Activated T-cell treated with anti-CD3 and anti-CD28 coated beads, Interleukin-2, amount 50 U/mL, for 72 hours (primary cell): Measurements from ENCODE around the gene UTP14C. TPM values are rescaled to one million over a fixed set of nuclear protein-coding genes. Genes with fewer than 3 reads are reported as not detected.

Experiments
- ATAC-seq, 2 donors: fragments of 150-1000 bp; cut with Tn5 transposase; replicated peaks in 1 of 2; 2 replicates each; pipeline ENCODE4 v1.10.0; 2021; ENCODE audit warnings: moderate library complexity in 2 of 2, mild to moderate bottlenecking in 1 of 2
- DNase-seq, 2 donors: peaks; one replicate each; pipeline ENCODE4 v3.0.0; 2021 to 2022; ENCODE audit warnings: mixed read lengths in 1 of 2
- H3K27ac Mint-ChIP-seq: one replicate; pipeline ENCODE4 v1.8.0; 2022; ENCODE audit warnings: mild to moderate bottlenecking, moderate library complexity, mixed read lengths
- H3K27me3 Mint-ChIP-seq: one replicate; pipeline ENCODE4 v1.8.0; 2022; ENCODE audit warnings: low read depth, mixed read lengths
- H3K36me3 Mint-ChIP-seq, 2 donors: one replicate each; pipeline ENCODE4 v1.8.0; 2022; ENCODE audit warnings: mixed read lengths in 2 of 2, mild to moderate bottlenecking in 1 of 2; ENCODE audit not compliant: insufficient read depth in 2 of 2
- H3K4me1 Mint-ChIP-seq: one replicate; pipeline ENCODE4 v1.8.0; 2022; ENCODE audit warnings: low read depth, mixed read lengths
- H3K4me3 Mint-ChIP-seq, 2 donors: one replicate each; pipeline ENCODE4 v1.8.0; 2022; ENCODE audit warnings: mild to moderate bottlenecking in 2 of 2, mixed read lengths in 2 of 2, moderate library complexity in 2 of 2
- H3K9me3 Mint-ChIP-seq, 2 donors: one replicate each; pipeline ENCODE4 v1.8.0; 2022; ENCODE audit warnings: mixed read lengths in 2 of 2
- total RNA-seq, 2 donors: library from RNA; stranded (reverse); gene quantifications; one replicate each; pipeline ENCODE4 v1.2.3, GENCODE V29; 2022

The UTP14C gene
- total RNA-seq, 2 donors from 2014 or later: 10.0 to 10.4 TPM

DNA sequence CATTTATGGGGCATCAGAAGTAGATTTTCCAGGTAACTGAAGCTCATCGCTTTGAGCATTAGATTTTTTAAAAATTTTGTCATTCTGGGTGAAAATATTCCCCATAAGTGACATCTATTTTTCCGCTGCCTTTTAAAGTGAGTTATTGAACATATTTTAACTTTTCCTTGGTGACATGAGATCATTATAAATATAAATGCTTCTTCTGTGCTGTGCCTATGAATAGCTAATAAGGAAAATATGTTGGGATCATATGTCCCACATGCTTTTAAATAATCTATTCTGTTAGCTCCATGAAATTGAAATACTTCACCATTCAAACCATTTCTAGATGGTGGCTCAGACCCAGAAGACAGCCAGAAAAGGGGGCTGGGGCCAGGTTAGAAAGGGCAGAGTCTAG, 27.3 kb upstream of the UTP14C start:
- H3K4me1 Mint-ChIP-seq: peaks cover 5% of the 10 kb centered on the region
- no peak for DNase-seq
- H3K27ac Mint-ChIP-seq: no peak overlapping the region
- H3K4me3 Mint-ChIP-seq: no peak overlapping the region
- peaks cover 16% of the 10 kb centered on the region for H3K27me3 Mint-ChIP-seq
- no peaks in the 10 kb centered on the region for H3K9me3 Mint-ChIP-seq
- no peaks in the 10 kb centered on the region for H3K36me3 Mint-ChIP-seq
- ATAC-seq: no peak

GRCh38 chr13:51997641-51998330, 26.7 kb upstream of the UTP14C start:
- Mint-ChIP-seq H3K4me1 (peaks cover 5% of the 10 kb centered on the region), H3K4me3 (no peak overlapping the region), H3K27me3 (peaks cover 16% of the 10 kb centered on the region), H3K9me3 (no peaks in the 10 kb centered on the region), H3K36me3 (no peaks in the 10 kb centered on the region), H3K27ac (no peak overlapping the region)
- DNase-seq (no peak), ATAC-seq (no peak)

- Mint-ChIP-seq H3K4me1 (peaks cover 5% of the 10 kb centered on the region), H3K9me3 (no peaks in the 10 kb centered on the region), H3K27ac (no peak overlapping the region), H3K36me3 (no peaks in the 10 kb centered on the region), H3K27me3 (peaks cover 16% of the 10 kb centered on the region), H3K4me3 (no peak overlapping the region)
- ATAC-seq (no peak), DNase-seq (no peak)
These were observed 25.6 kb upstream of the UTP14C start for GRCh38 chr13:51998723-51999509.

DNA sequence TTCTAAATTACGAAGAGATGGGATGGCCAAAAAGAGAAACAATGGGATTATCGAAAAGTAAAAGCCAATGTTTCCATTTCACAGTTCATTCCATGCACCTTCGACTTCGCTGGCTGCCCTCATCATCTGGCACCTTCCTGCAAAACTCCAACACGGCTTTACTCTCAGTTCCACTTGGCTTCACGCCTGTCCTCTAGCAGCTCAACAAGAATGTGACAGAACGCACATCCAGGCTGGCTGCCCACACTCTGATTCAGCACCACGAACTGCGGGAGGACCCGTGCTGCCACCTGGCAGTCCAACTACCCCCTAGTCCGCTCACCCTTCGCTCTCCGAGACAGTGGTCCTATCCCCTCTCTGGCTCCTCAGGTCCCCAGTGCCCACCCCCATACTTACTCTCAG, 25.0 kb upstream of the UTP14C start:
- ATAC-seq (no peak), DNase-seq (no peak)
- Mint-ChIP-seq H3K36me3 (no peaks in the 10 kb centered on the region), H3K27me3 (peaks cover 16% of the 10 kb centered on the region), H3K27ac (no peak overlapping the region), H3K4me3 (no peak overlapping the region), H3K9me3 (no peaks in the 10 kb centered on the region), H3K4me1 (peaks cover 5% of the 10 kb centered on the region)

- H3K9me3 Mint-ChIP-seq: no peaks in the 10 kb centered on the region
- H3K27ac Mint-ChIP-seq: no peak overlapping the region
- peaks cover 5% of the 10 kb centered on the region for H3K4me1 Mint-ChIP-seq
- DNase-seq (no peak), ATAC-seq (no peak)
- no peak overlapping the region for H3K4me3 Mint-ChIP-seq
- H3K36me3 Mint-ChIP-seq: no peaks in the 10 kb centered on the region
- peaks cover 16% of the 10 kb centered on the region for H3K27me3 Mint-ChIP-seq
These were observed 24.6 kb upstream of the UTP14C start for GRCh38 chr13:51999921-52000320.

- ATAC-seq (peak; percentile 53 to 75), DNase-seq (peak in 1 of 2 donors; percentile 6)
- Mint-ChIP-seq H3K9me3 (no peaks in the 10 kb centered on the region), H3K27ac (no peak overlapping the region), H3K4me1 (peaks cover 5% of the 10 kb centered on the region), H3K27me3 (peaks cover 7% of the 10 kb centered on the region), H3K4me3 (no peak overlapping the region), H3K36me3 (no peaks in the 10 kb centered on the region)
These were observed 23.3 kb upstream of the UTP14C start for GRCh38 chr13:52001120-52001731.

DNA sequence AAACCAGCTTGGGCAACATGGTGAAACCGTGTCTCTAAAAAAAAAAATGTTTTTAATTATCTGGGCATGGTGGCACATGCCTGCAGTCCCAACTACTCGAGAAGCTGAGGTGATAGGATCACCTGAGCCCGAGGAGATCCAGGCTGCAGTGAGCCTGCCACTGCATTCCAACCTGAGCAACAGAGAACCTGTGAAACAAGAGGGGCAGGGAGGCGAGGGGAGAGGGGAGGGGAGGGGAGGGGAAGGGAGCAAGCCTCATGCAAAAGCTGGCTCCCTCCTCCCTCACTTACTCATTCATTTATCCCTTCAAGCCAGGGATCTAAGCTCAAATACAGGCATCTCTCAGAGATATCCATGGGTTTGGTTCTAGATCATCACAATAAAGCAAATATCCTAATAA, 22.1 kb upstream of the UTP14C start:
- ATAC-seq: no peak
- Mint-ChIP-seq H3K9me3 (no peaks in the 10 kb centered on the region), H3K36me3 (no peaks in the 10 kb centered on the region), H3K27me3 (peaks cover 7% of the 10 kb centered on the region), H3K4me3 (no peak overlapping the region), H3K27ac (no peak overlapping the region), H3K4me1 (peaks cover 5% of the 10 kb centered on the region)
- no peak for DNase-seq

GRCh38 chr13:52003541-52003940, 20.9 kb upstream of the UTP14C start:
- Mint-ChIP-seq H3K9me3 (no peaks in the 10 kb centered on the region), H3K4me1 (peaks cover 5% of the 10 kb centered on the region), H3K27me3 (peaks cover 7% of the 10 kb centered on the region), H3K27ac (no peak overlapping the region), H3K36me3 (no peaks in the 10 kb centered on the region), H3K4me3 (no peak overlapping the region)
- ATAC-seq (no peak), DNase-seq (no peak)

DNA sequence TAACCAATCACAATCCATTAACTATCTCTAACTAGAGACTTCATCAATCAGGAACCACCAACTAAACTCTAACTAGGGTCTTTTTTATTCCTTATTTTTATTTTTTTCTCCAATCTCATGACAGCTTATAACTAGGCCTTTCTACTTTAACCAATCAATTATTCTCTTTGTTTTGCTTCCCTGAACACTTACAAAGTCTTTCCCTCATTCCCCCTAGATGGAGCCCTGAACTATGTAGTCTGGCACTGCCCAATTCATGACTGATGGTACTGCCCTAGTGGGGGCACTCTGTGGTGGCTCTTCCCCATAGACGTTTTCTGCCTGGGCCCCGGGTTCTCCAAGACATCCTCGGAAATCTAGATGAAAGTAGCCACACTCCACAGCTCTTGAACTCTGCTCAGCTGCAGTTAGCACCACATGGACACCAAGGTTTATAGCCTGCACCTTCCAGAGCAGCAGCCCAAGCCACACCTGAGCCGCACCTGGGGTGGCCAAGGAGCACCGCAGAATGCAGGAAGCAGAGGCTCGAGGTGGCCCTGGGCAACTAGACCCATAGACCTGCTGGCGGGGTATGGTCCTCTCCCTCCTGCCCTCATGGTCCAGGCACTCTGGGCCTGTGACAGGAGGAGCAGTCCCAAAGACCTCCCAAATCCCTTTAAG, 19.9 kb upstream of the UTP14C start:
- peak in 1 of 2 donors; percentile 34 for ATAC-seq
- H3K4me3 Mint-ChIP-seq: no peak overlapping the region
- H3K4me1 Mint-ChIP-seq: peaks cover 5% of the 10 kb centered on the region
- H3K27me3 Mint-ChIP-seq: peaks cover 11% of the 10 kb centered on the region
- no peak overlapping the region for H3K27ac Mint-ChIP-seq
- H3K36me3 Mint-ChIP-seq: no peaks in the 10 kb centered on the region
- H3K9me3 Mint-ChIP-seq: no peaks in the 10 kb centered on the region
- DNase-seq: no peak

GRCh38 chr13:52005841-52006522, 18.5 kb upstream of the UTP14C start:
- ATAC-seq (no peak), DNase-seq (no peak)
- Mint-ChIP-seq H3K27ac (no peak overlapping the region), H3K36me3 (no peaks in the 10 kb centered on the region), H3K27me3 (peaks cover 18% of the 10 kb centered on the region), H3K4me1 (peaks cover 9% of the 10 kb centered on the region), H3K9me3 (no peaks in the 10 kb centered on the region), H3K4me3 (no peak overlapping the region)

DNA sequence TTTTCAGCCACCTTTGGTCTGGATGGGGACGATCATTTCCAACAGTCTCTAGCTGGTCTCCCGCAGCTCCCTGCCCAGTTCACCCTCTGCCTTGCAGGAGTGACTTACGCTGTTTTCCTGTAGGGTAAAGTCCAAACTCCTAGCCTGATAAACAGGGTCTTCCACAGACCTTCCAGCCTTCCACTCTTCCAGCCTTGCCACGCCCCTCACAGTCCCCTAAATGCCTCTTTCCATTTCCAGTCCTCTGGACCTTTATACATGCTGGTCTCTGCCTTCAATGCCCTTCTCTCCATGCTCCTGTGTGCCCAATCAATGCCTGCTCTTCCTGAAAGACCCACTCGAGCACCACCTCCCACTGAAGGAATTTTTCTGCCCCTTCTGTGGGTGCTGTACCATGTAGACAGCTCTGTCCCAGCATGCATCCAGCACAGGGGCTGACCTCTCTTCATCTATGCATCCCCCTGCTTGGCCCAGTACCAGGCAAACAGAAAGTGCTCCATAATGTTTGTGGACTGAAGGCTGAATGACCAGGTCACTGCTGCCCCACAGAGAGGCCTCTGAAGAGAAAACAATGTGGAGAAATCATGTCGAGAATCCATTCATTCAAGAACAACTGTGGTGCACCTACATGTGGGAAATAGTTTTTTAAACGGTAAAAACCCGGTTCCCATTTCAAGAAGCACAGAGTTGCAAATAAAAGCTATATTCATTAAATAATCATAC, 17.8 kb upstream of the UTP14C start:
- Mint-ChIP-seq H3K9me3 (no peaks in the 10 kb centered on the region), H3K4me1 (peaks cover 8% of the 10 kb centered on the region)
- no peak for DNase-seq

DNA sequence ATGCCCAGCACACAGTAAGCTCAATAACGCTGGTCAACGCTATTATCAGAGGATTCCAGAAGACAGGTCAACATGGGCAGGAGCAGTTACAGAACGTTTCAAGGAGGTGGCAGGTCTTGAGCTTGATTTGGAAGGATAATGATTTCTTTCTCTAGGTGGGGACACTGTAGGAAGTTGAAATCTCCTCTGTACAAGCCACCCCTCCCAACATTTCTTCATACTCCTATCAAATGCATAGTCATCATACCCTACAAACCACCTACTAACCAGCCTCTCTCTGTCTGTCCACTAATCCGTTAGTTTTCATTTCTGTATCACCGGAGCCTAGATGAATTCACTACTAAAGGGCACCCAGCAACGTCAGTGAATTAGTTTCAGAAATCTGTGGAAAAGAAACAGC, 14.5 kb upstream of the UTP14C start:
- H3K27ac Mint-ChIP-seq: no peak overlapping the region
- peaks cover 0 to 2% of the 10 kb centered on the region in 2 donors for H3K36me3 Mint-ChIP-seq
- DNase-seq (no peak), ATAC-seq (no peak)
- H3K4me3 Mint-ChIP-seq: peak overlapping the region in 1 of 2 donors; percentile 46
- peaks cover 16% of the 10 kb centered on the region for H3K4me1 Mint-ChIP-seq
- H3K9me3 Mint-ChIP-seq: no peaks in the 10 kb centered on the region
- H3K27me3 Mint-ChIP-seq: peaks cover 22% of the 10 kb centered on the region

More for the DNA sequence above, 17.8 kb upstream of the UTP14C start:
- no peak for ATAC-seq
- Mint-ChIP-seq H3K36me3 (no peaks in the 10 kb centered on the region), H3K27ac (no peak overlapping the region), H3K4me3 (no peak overlapping the region), H3K27me3 (peaks cover 22% of the 10 kb centered on the region)
